B cell (primary cell): ENCODE measurements around the gene AGAP1. TPM values are rescaled to one million over a fixed set of nuclear protein-coding genes. Genes with fewer than 3 reads are reported as not detected.

ENCODE experiments used
- ATAC-seq: fragments of 200-7000 bp; cut with Tn5 transposase; one replicate; pipeline ENCODE4 v1.10.0; 2021; ENCODE audit warnings: low read depth, mild to moderate bottlenecking, moderate number of reproducible peaks, moderate library complexity
- CTCF ChIA-PET: fragments of 350-600 bp; sonication (Branson Sonifier 250); formaldehyde crosslinking; loops from one replicate; lab custom pipeline; 2021; ENCODE audit warnings: antibody characterized with exemption, inconsistent platforms; lab: Charles Lee
- POLR2A ChIA-PET: fragments of 350-600 bp; sonication (Branson Sonifier 250); formaldehyde crosslinking; loops from one replicate; lab custom pipeline; 2021; ENCODE audit warnings: antibody characterized with exemption; lab: Charles Lee
- DNase-seq: peaks from one replicate; pipeline ENCODE4 v3.0.0; 2013
- H2AFZ ChIP-seq: 2 replicates; pipeline ENCODE4 v1.6.1; 2012; ENCODE audit warnings: mild to moderate bottlenecking, low read depth, low read length; ENCODE audit not compliant: insufficient read depth, poor library complexity, severe bottlenecking
- H3K27ac ChIP-seq, 2 donors: 1 replicate in 1 of 2; 2 replicates in 1 of 2; pipeline ENCODE4 v1.5.1; 2012 to 2013; ENCODE audit warnings: low read length in 2 of 2, mild to moderate bottlenecking in 2 of 2, moderate library complexity in 1 of 2
- H3K27me3 ChIP-seq, 4 experiments: fragments of 200-600 bp in 1 of 4; sonication (generic) in 1 of 4; replicated peaks in 1 of 4; 1 replicate in 2 of 4; 2 replicates in 2 of 4; pipeline versions ENCODE4 v1.6.1 to v1.7.0; 2013 to 2016; ENCODE audit warnings: low read length in 3 of 4, mild to moderate bottlenecking in 2 of 4, mixed read lengths in 1 of 4, moderate library complexity in 1 of 4; ENCODE audit not compliant: insufficient read depth in 4 of 4, control insufficient read depth in 3 of 4; ENCODE audit errors: control extremely low read depth in 1 of 4
- H3K36me3 ChIP-seq, 2 experiments: replicated peaks in 1 of 2; 1 replicate in 1 of 2; 2 replicates in 1 of 2; pipeline versions ENCODE4 v1.6.1 to v1.7.1; 2013; ENCODE audit warnings: low read length in 1 of 2; ENCODE audit not compliant: insufficient read depth in 2 of 2, control insufficient read depth in 1 of 2; ENCODE audit errors: control extremely low read depth in 1 of 2, extremely low read depth in 1 of 2
- H3K4me1 ChIP-seq, 2 donors: fragments of 200-600 bp in 1 of 2; sonication (generic) in 1 of 2; 1 replicate in 1 of 2; 2 replicates in 1 of 2; pipeline versions ENCODE4 v1.5.1 to v1.6.1; 2013 to 2017; ENCODE audit warnings: low read length in 2 of 2; ENCODE audit not compliant: control insufficient read depth in 2 of 2, insufficient read depth in 2 of 2
- H3K4me2 ChIP-seq: replicated peaks from 2 replicates; pipeline ENCODE3; 2012; ENCODE audit warnings: mild to moderate bottlenecking, low read depth, low read length; ENCODE audit not compliant: poor library complexity, severe bottlenecking
- H3K4me3 ChIP-seq, 5 experiments: fragments of 200-600 bp in 1 of 5; sonication (generic) in 1 of 5; 1 replicate in 3 of 5; 2 replicates in 2 of 5; pipeline versions ENCODE4 v1.5.1 to v1.7.0; 2011 to 2016; ENCODE audit warnings: low read length in 4 of 5, mild to moderate bottlenecking in 4 of 5, low read depth in 2 of 5, control low read depth in 1 of 5, moderate library complexity in 1 of 5; ENCODE audit not compliant: insufficient read depth in 1 of 5; ENCODE audit errors: control extremely low read depth in 1 of 5, extremely low read depth in 1 of 5
- H3K79me2 ChIP-seq: fragments of 200-600 bp; sonication (generic); one replicate; pipeline ENCODE4 v1.6.0; 2016; ENCODE audit warnings: low read length; ENCODE audit not compliant: control insufficient read depth, insufficient read depth
- H3K9ac ChIP-seq: fragments of 200-600 bp; sonication (generic); 2 replicates; pipeline ENCODE4 v1.6.1; 2017; ENCODE audit warnings: mild to moderate bottlenecking, low read length, moderate library complexity
- H3K9me3 ChIP-seq, 3 donors: one replicate each; pipeline versions ENCODE4 v1.6.1 to v1.7.1; 2013; ENCODE audit warnings: low read length in 2 of 3; ENCODE audit not compliant: control insufficient read depth in 2 of 3, insufficient read depth in 1 of 3; ENCODE audit errors: control extremely low read depth in 1 of 3
- H4K20me1 ChIP-seq: 2 replicates; pipeline ENCODE4 v1.6.0; 2012; ENCODE audit warnings: mild to moderate bottlenecking, low read length; ENCODE audit not compliant: insufficient read depth, control insufficient read depth, poor library complexity, severe bottlenecking
- H3K27ac Mint-ChIP-seq: one replicate; pipeline ENCODE4 v1.8.0; 2021; ENCODE audit warnings: mixed read lengths
- H3K27me3 Mint-ChIP-seq: one replicate; pipeline ENCODE4 v1.8.0; 2021; ENCODE audit warnings: mixed read lengths
- H3K4me1 Mint-ChIP-seq: one replicate; pipeline ENCODE4 v1.8.0; 2021; ENCODE audit warnings: mixed read lengths
- H3K4me3 Mint-ChIP-seq: one replicate; pipeline ENCODE4 v1.8.0; 2021; ENCODE audit warnings: mixed read lengths
- H3K9me3 Mint-ChIP-seq: one replicate; pipeline ENCODE4 v1.8.0; 2022; ENCODE audit warnings: mixed read lengths; ENCODE audit not compliant: insufficient read depth
- EZH2 ChIP-seq: IDR thresholded peaks from 2 replicates; pipeline ENCODE4 v1.6.1; 2012; ENCODE audit warnings: borderline replicate concordance, low read depth, mild to moderate bottlenecking, moderate library complexity, low read length; ENCODE audit not compliant: insufficient read depth, poor library complexity, severe bottlenecking
- WGBS: methylation state at CpG from one replicate; pipeline ENCODE4 v1.1.5; 2013; ENCODE audit warnings: missing lambda C conversion rate; ENCODE audit not compliant: insufficient coverage; 5-methylcytosine and 5-hydroxymethylcytosine counted together
- intact Hi-C: fragments of 100-400 bp; cut with micrococcal nuclease; formaldehyde crosslinking; loops from one replicate; pipeline ENCODE4 v1.10.0; 2022
- polyA plus RNA-seq: library from polyadenylated mRNA; depleted of rRNA; stranded (reverse); fragments of >200 nt; gene quantifications from 2 replicates; pipeline ENCODE4 v1.2.3, GENCODE V29; 2012
- total RNA-seq, 2 donors: library from RNA; stranded (reverse); fragments of 120-200 nt in 1 of 2; gene quantifications; 1 replicate in 1 of 2; 2 replicates in 1 of 2; pipeline versions ENCODE4 v1.2.3 to v1.2.4, GENCODE V29; 2013 to 2022
- TF ChIP-seq, protein P1 (sequence below): fragments of 200-600 bp; IDR thresholded peaks from one replicate; pipeline ENCODE4 v1.8.0; 2022; ENCODE audit warnings: antibody characterized with exemption, mild to moderate bottlenecking

The AGAP1 gene
- total and polyA plus RNA-seq, 2 donors (not counting 1 experiment from before 2014, with no cell fraction given) = 0.01 TPM; not detected in 1

DNA sequence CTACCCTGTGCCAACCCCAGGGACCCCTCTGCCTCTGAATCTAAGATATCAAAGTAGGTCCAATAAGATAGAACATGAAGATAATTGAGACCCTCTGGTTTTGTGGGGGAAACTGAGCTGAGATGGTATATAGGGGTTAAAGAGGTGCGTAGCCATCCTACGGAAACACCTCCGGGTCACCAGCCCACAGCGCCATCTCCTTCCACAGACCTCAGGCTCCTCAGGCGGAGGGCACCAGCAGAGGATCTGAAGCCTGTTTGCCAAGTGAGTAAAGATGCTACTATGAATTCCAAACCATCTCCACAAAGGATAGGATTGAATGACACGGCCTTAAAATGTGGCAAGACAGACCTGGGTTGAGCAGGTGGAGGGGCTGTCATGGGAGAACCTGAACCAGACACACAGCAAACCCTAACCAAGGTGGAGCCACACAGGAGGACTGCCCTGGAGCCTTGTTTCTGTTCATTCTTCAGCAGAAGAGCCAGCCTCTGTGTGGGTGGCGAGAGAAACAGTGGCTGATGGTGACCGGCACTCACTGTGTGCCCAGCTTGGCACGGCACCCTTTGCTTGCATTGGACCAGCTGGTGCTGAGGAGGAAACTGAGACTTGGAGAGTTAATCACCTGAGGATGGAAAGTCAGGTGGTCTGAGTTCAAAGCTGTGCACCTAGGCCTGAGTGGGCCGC lies 664.1 kb downstream of the AGAP1 start:
- H3K4me3 Mint-ChIP-seq = no peak overlapping the region

More for the DNA sequence above, 664.1 kb downstream of the AGAP1 start:
- Histone ChIP-seq H3K4me2 (no peak overlapping the region), H3K4me3 (no peak overlapping the region), H3K79me2 (no peaks in the 10 kb centered on the region), H3K27ac (no peak overlapping the region), H4K20me1 (no peaks in the 10 kb centered on the region), H3K9me3 (peaks cover 0 to 24% (median 3%) of the 10 kb centered on the region in 3 donors), H3K36me3 (no peaks in the 10 kb centered on the region), H3K4me1 (no peaks in the 10 kb centered on the region), H3K9ac (no peak overlapping the region), H2AFZ (no peak overlapping the region), H3K27me3 (peaks cover 0 to 37% (median 6%) of the 10 kb centered on the region in 4 experiments)
- Mint-ChIP-seq H3K9me3 (peaks cover 2% of the 10 kb centered on the region), H3K27ac (no peak overlapping the region), H3K4me1 (no peaks in the 10 kb centered on the region), H3K27me3 (peaks cover 32% of the 10 kb centered on the region)
- DNase-seq (no peak), ATAC-seq (no peak)
- 94% methylated on average over 4 of the region's 10 CpGs for WGBS
- TF ChIP-seq, protein P1, sequence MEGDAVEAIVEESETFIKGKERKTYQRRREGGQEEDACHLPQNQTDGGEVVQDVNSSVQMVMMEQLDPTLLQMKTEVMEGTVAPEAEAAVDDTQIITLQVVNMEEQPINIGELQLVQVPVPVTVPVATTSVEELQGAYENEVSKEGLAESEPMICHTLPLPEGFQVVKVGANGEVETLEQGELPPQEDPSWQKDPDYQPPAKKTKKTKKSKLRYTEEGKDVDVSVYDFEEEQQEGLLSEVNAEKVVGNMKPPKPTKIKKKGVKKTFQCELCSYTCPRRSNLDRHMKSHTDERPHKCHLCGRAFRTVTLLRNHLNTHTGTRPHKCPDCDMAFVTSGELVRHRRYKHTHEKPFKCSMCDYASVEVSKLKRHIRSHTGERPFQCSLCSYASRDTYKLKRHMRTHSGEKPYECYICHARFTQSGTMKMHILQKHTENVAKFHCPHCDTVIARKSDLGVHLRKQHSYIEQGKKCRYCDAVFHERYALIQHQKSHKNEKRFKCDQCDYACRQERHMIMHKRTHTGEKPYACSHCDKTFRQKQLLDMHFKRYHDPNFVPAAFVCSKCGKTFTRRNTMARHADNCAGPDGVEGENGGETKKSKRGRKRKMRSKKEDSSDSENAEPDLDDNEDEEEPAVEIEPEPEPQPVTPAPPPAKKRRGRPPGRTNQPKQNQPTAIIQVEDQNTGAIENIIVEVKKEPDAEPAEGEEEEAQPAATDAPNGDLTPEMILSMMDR = no peak
- TF ChIP-seq EZH2 = no peak
- ChIA-PET POLR2A (no interaction called here), CTCF (no interaction called here)
- intact Hi-C loops = no loop called here
